T-helper 2 cell treated with Interferon-gamma antibody and Interleukin-4, amounts not matched to agents 100 ng/mL and 5 ng/mL, for 36 hours (primary cell): ENCODE data around the gene NCOR2. TPM values are rescaled to one million over a fixed set of nuclear protein-coding genes. Genes with fewer than 3 reads are reported as not detected.
"Not testable (repeated sequence)": the region's sequence is repeated elsewhere in the genome, so short reads cannot be mapped to it uniquely, and the experiment has no call there.

ENCODE experiments used
- intact Hi-C: fragments of 100-400 bp; cut with micrococcal nuclease; formaldehyde crosslinking; loops from one replicate; pipeline ENCODE4 v1.15.1; 2023
- total RNA-seq: library from RNA; stranded (reverse); gene quantifications from 2 replicates; pipeline ENCODE4 v1.2.3, GENCODE V29; 2022

The NCOR2 gene
- total RNA-seq, 1 donor from 2014 or later, result 103 TPM

DNA sequence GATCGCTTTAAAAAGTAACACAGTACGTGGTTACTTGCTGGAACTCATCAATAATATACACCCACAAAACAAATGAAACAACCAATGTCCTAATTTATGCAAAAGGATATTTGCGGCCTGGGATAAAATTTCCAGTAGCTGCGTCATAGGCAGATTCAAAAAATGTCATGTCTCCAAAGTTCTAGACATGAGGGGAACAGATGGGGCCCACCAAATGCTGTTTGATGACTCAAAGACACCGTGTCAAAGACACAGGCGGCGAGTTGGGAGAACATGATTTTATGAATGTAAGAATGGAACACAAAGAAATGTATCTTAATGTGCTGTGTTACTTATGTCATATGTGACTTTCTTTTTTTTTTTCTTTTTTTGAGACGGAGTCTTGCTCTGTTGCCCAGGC lies 34.3 kb upstream of the NCOR2 start:
- intact Hi-C loops, result no loop called here

DNA sequence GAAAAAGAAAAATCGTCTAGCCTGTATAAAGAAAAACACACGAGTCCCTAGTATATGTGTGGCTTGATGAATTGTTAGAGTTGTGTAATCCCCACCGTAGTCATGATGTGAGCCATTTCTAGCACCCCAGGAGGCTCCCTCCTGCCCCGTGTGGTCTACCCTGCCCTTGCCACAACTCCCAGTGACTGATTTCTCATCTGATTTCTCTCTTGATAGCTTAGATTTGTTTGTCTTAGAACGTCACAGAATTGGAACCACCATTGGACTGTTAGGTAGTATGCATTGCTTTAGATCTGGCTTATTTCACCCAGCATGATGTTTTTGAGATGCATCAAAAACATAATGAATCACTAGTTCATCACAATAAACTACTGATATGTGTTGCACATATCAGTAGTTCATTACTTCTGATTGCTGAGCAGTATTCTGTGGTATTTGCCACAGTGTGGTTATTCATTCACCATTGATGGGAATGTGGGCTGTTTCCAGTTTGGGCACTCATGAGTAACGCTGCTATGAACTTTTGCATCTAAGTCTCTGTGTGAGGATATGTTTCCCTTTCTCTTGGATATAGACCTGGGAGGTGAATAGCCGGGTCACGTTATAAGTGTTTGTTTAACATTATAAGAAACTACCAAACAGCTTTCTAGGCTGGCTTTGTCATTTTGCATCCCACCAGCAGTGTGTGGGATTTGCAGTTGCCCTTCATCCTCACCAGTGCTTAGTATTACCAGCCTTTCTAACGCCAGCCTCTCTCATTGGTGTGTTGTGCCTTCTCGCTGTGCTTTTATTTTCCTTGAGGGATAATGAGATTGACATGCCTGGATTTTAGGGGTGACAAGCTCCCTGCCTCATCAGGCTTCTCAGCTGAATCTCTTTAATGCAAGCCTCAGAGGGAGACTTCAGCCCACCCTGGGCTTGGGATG lies 31.9 kb upstream of the NCOR2 start:
- intact Hi-C loops, result no loop called here

DNA sequence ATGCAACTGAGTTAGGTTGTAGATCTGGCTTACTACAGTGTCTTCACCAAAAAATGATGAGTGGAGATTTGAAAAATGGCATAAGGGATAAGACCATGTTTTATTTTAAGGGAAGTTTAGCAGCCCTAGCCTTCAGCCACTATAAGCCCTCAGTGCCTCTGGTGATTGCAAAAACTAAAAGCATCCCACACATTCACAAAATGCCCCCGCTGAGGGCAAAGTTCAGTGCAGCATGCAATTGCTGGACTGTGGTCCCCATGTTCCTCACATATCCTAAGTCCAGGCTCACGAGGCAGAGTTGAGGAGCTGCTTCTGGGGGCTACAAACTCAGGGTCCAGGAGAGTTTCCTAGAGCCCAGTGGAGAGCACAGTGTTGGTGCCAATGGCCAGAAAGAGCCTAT lies 29.6 kb upstream of the NCOR2 start:
- intact Hi-C loops, result no loop called here

DNA sequence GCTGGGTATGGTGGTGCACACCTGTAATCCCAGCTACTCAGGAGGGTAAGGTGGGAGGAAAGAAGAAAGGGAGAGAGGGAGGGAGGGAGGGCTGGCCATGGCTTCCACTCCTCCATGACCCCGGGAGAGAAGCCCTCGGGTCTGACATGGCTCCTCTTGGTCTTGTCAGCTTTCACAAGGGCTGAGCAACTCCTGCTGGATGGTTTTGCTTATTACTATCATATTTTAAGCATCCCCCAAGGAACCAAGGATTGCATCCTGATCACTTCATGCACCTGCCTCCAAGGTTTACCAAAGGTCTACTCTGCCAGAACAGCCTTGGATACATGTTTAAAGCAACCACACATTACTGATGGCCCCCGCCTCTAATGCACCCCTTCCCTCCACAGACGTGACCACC lies 28.0 kb upstream of the NCOR2 start:
- intact Hi-C loops, result no loop called here

DNA sequence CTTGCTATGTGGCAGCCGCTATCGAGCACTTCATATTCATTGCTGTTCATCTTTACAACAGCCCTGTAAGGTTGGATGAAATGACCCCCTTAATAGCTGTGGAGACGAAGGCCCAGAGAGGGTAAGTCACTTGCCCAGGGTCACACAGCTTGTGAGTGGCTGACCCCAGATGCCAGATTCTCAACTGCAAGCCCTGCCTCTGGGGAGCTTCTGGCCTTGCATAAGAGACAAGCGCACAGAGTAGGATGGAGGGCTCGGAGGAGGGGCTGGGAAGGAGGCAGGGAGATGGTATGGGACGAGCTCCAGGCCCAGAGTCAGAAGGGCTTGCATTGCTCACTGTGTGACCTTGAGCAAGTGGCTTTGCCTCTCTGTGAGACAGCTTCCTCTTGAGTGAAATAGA lies 27.4 kb upstream of the NCOR2 start:
- intact Hi-C loops, result no loop called here

DNA sequence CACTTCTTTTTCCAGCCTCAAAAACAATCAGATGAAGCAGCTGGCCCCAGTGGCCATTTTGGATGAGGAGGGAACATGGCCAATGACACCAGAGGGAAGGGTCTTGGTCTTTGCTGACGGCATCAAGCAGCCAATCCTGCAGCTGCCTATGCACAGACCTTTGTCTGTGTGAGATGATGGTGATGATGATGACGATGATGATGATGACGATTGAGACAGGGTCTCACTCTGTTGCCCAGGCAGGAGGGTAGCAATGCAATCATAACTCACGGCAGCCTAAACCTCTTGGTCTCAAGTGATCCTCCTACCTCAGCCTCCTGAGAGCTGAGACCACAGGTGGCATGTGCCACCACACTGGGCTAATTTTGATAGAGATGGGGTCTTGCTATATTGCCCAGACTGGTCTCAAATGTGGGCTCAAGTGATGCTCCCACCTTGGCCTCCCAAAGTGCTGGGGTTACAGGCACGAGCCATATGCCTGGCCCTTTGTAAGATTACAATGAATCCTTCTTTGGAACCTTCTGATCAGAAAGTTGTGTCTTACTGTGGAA lies 26.5 kb upstream of the NCOR2 start:
- intact Hi-C loops, result no loop called here

DNA sequence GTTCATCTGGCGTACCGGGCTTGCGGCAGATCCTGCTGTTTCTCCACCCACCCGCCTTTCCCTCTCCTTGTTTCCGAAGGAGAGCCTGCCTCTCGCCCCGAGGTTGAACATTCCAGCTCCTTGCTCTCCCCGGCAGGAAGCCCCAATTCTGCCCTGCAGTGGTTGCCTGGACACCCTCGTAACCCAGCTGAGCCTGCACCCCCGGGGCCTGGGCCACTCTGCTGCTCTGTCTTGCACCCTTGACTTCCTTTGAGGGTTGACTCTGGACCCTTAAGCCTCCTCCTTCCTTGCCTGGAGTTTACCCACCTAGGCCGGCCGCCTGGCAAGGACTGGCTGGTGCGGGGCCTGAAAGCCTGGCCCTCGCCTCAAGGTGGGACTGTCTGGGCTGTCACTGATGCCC lies 25.8 kb upstream of the NCOR2 start:
- intact Hi-C loops, result no loop called here

DNA sequence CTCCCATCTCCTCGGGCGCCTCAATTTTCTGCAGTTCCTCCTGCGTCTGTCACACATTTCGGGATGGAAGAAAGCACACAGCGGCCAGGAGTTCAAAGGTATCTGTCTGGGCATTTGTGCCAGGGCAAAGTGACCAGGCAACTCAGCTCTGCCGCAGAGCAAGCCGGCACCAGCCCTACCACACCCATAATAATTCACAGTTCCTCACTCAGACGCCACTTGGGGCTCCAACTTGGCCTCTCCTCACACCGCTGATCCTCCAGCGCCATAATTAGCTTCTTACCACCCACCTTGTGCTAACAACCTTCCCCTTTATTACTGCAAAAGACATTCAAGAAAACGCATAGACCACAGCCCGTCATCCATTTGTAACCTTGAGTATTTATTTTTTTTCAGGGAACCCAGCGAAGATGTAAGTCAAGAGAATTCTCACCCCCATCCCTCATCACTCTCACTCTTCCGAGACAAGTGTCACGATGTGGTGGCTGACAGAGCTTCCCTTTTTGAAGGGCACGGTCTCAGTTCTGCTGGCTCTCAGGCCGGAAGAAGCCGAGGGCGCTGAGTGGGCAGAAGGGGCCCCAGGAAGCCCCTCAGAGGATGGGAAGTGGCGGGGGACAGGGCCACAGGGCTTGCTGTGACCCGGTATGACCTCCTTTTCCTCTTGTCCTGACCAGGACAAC lies 25.2 kb upstream of the NCOR2 start:
- intact Hi-C loops, result no loop called here

DNA sequence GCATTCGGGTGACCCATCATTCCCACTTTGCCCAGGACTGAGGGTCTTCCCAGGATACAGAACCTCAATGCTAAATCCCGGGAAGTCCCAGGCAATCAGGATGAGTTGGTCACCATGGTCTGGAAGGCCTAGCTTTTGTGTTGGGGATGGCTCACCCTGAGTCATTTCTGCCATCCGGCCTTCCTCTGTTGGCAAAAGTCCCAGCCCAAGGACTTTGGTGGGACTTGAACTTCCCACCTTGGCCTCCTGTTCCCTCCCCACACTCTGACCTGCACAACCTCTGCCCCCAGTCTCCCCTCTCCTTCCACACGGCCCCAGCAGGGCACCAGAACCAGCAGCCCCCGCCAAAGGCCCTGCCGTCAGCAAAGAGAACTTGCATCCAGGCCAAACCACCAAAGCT lies 24.6 kb upstream of the NCOR2 start:
- intact Hi-C loops, result no loop called here

DNA sequence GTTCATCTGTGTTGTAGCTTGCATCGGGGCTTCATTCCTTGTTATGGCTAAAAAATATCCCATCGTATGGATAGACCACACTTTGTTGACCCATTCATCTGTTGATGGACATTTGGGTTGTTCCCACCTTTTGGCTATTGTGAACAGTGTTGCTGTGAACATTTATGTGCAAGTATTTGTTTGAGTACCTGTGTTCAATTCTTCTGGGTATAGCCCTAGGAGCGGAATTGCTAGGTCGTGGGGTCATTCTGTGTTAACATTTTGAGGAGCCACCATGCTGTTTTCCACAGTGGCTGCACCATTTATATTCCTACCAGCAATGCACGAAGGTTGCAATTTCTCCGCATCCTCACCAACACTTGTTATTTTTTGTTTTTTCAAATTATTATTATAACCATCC lies 23.0 kb upstream of the NCOR2 start:
- intact Hi-C loops, result no loop called here

DNA sequence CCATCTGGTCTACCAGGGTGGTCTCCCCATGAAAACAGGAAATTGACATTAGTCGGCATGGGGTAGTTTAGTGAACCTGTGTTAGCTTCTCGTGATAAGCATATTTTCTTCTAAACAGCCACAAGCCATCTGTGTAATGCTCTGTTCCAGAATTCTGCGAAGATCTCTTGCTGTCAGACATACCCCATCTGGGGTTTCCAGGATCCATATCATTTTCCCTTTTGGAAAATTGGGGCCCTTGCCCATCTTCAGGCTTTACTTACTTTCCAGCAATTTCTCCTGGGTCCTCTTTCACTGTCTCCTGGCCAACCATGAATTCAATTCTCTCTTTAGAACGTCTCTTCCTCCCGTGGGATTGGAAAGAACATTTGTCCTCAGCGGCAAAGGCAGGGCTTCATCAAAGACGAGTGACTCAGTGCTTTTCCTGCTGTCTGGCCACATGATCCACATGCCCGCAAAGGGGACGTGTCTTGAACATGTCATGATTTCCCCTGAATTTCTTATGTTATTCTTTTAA lies 21.4 kb upstream of the NCOR2 start:
- intact Hi-C loops, result no loop called here

DNA sequence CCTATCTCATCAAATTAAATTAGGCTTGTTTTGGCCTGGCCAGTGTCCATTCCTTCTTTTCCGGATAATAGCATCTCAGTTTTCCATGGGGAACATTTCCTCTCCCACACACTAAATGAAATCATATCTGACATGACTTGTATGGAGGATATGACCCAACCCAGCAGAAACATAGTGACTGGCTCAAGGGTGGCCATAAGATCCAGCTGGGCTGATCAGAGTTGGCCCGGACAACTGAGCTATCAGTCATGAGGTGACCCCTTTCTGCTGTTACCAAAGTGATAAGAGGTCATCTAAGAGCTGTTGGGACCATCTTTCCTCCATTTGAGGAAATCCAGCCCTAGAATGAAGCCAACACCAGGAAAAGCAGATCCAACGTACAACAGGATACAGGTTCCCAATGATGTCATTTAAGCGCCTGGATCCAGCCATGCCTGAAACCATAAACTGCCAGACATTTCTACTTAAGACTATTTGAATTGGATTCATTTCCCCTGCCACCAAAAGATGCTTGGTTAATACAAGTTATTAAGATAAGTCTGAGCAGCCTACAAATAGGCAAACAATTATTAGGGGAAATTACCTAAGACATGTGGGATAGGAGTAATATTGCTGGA lies 20.7 kb upstream of the NCOR2 start:
- intact Hi-C loops, result no loop called here

DNA sequence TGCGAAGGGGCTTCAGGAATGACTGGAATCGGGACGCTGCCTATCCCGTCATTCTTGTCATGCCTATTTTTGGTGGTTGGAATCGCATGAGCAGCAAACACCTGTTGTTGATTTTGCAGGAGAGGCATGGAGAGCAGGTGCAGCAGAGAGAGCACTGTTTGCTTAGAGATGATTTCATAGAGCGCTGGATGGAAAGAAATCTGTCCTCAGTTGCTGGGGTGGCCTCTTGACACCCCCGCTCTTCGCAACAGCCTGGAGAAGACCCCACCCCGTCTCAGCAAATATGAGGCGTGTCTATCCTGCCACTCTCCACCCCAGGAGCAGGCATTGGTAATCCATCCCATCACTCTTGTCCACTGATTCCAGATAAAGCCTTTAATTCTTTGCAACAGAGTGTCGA lies 19.3 kb upstream of the NCOR2 start:
- intact Hi-C loops, result no loop called here

DNA sequence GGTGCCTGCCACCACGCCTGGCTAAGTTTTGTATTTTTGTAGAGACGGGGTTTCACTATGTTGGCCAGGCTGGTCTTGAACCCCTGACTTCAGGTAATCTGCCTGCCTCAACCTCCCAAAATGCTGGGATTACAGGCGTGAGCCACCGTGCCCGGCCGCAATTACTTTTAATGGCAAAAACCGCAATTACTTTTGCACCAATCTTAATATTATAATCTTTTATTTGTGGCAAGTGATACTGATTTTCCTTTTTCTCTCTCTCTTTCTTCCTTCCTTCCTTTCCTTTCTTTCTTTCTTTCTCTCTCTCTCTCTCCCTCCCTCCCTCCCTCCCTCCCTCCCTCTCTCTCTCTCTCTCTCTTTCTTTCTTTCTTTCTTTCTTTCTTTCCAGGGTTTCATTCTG lies 17.1 kb upstream of the NCOR2 start:
- intact Hi-C loops, result not testable (repeated sequence)

DNA sequence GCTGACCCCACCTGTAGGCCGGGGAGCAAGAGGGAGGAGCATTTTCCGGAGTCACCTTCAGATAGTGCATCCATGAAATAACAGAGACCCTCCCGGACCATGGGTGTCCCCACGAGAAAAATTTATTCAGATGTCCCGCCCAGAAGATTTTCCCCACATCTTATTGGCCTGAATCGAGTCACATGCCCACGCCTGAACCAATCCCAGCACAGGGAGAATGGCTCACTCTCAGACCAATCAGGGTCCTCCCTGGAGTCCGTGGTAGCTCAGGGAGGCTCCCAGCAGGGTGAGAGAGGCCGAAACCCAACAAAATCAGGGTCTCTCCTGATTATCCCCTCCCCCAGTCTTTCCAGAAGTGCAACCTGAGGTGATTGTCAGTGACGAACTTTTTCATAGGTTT lies 16.4 kb upstream of the NCOR2 start:
- intact Hi-C loops, result no loop called here

DNA sequence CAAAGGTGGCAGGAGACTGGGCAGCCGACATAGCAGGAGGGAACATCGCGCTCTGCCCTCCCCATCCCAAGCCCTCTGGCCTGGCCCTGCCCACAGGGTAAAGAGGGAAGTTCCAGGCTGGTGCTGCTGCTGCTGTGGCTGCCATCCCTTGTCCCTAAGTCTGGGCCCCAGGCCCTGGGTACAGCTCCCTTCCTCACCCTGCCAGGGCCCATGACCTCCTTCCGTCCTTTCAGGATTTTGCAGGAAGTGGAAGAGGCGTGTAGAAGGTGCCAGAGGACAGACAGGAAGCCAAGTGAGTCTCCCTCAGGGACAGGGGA lies 14.7 kb upstream of the NCOR2 start:
- intact Hi-C loops, result no loop called here

DNA sequence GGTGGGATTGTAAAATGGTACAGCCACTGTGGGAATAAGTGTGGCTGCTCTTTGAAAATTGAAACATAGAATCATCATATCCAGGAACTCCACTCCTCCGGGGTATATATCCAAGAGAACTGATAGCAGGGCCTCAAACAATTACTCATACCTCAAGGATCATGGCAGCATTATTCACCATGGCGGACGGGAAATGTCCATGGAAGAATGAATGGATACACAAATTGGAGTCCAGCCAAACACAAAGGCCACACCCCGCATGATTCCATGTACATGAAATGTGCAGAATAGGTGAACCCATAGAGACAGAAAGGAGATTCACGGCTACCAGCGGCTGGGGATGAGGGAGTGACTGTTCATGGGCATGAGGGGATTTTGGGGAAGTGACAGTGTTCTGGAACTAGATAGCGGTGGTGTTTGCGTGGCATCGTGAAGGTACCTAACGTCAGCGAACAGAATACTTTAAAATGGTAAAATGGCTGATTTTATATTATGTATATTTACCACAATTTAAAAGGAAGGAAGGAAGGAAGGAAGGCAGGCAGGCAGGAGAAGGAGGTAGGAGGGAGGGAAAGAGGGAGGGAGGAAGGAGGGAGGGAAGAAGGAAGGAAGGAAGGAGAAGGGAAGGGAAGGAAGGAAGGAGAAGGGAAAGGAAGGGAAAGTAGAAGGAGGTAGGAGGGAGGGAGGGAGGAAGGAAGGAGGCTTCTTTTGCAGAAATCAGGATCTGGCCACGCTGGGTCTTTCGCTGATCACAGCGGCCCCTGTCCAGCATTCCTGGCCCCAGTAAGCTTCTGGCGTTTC lies 14.1 kb upstream of the NCOR2 start:
- intact Hi-C loops, result no loop called here

DNA sequence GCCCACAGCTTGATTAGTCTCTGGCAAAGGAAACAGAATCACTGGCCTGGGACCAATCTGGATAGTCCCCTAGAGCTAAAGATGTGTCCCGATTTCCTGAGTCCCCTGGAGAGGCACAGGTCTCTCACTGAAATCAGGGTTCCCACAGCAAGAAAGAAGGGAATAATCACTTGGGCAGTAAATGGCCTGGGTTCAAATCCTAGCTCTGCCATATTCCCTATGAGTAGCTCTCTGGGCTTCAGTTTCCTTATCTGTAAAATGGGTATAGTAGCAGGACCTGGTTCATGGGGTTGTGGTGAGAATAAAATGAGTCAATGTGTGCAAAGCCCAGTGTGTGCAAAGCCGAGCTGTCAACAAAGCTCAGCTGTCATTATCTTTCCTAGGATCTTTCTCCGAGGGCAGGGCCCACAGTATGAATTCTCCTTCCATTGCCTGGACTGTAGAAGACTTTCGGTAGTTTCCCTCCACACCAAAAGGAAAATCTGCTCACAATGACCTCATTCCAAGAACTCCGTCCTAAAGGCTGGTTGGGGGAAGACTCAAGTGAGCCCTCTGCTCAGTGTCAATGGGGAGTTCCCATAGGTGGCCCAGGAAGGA lies 12.6 kb upstream of the NCOR2 start:
- intact Hi-C loops, result no loop called here

DNA sequence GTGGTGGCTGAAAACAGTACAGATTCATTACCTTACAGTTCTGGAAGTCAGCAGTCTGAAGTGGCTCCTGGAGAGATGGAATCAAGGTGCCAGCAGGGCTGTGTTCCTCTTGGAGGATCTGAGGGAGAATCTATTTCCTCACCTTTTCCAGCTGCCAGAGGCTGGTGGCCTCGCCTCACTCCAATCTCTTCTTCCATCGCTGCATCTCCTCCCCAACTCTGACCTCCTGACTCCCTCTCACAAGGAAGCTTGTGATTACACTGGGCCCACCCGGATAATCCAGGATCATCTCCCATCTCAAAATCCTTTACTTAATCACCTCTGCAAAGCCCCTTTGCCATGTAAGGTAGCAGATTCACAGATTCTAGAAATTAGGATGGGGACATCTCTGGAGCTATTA lies 11.4 kb upstream of the NCOR2 start:
- intact Hi-C loops, result no loop called here

DNA sequence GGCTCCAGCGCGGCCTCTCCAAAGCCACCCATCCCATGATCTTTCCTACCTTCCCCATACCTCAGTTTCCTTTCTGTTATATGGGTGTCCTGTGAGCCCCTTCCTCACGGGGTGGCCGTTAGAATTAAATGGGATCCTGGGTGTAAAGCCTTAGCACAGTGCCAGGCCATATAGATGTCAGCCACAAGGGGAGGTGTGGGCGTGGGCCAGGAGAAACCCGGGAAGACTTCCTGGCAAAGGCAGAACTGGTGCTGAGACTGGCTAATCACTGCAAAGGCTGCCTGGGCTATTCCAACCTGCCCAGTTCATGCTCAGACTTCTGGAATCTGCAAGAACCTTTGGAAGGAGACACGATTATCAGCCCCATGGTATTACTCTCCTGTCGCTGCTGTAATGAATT lies 11.0 kb upstream of the NCOR2 start:
- intact Hi-C loops, result no loop called here

DNA sequence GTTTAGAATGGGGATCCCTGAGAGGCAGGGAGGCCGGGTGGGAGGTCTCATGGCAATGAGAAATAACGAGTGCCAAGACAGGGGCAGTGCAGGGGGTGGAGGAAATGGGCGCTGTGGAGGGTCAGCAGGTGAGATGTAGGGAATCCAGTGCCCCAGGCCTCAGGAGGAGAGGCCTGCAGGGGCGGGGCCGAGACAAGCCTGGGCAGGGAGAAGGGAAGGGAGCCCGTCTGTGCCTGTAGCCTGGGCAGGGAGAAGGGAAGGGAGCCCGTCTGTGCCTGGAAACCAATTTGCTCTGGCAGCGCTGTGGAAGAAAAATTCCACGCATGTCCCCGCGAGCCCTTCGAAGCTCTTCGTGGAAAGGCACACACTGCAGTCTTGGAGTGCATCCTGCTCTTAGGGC lies 10.6 kb upstream of the NCOR2 start:
- intact Hi-C loops, result no loop called here
